Smooth muscle cell (in vitro differentiated cells): ENCODE data around the gene KRTAP4-2. TPM values are rescaled to one million over a fixed set of nuclear protein-coding genes. Genes with fewer than 3 reads are reported as not detected.
"Not testable (repeated sequence)": the region's sequence is repeated elsewhere in the genome, so short reads cannot be mapped to it uniquely, and the experiment has no call there.

Source experiments
- DNase-seq: peaks from one replicate; lab custom pipeline; 2025; ENCODE audit not compliant: unreplicated experiment; lab: John Stamatoyannopoulos, UW
- H2AFZ ChIP-seq: fragments of 200-600 bp; sonication (generic); 2 replicates; pipeline ENCODE4 v1.6.0; 2016; ENCODE audit warnings: antibody characterized with exemption, low read depth, mild to moderate bottlenecking
- H3F3A ChIP-seq: fragments of 200-600 bp; sonication (generic); 2 replicates; pipeline ENCODE4 v1.6.0; 2017; ENCODE audit warnings: antibody characterized with exemption, low read depth
- H3K27ac ChIP-seq: fragments of 200-600 bp; sonication (generic); 2 replicates; pipeline ENCODE4 v1.5.1; 2016; ENCODE audit warnings: low read depth, mild to moderate bottlenecking
- H3K27me3 ChIP-seq: fragments of 200-600 bp; sonication (generic); 2 replicates; pipeline ENCODE4 v1.6.1; 2016; ENCODE audit warnings: low read depth, mild to moderate bottlenecking
- H3K36me3 ChIP-seq: fragments of 200-600 bp; sonication (generic); 2 replicates; pipeline ENCODE4 v1.5.1; 2016; ENCODE audit warnings: low read depth
- H3K4me1 ChIP-seq: fragments of 200-600 bp; sonication (generic); 2 replicates; pipeline ENCODE4 v1.5.1; 2016; ENCODE audit warnings: low read depth
- H3K4me2 ChIP-seq: fragments of 200-600 bp; sonication (generic); 2 replicates; pipeline ENCODE4 v1.6.0; 2016; ENCODE audit warnings: mild to moderate bottlenecking
- H3K4me3 ChIP-seq: fragments of 200-600 bp; sonication (generic); 2 replicates; pipeline ENCODE4 v1.5.1; 2016; ENCODE audit warnings: mild to moderate bottlenecking
- H3K79me2 ChIP-seq: fragments of 200-600 bp; sonication (generic); 2 replicates; pipeline ENCODE4 v1.6.0; 2016; ENCODE audit warnings: low read depth, mild to moderate bottlenecking
- H3K9ac ChIP-seq: fragments of 200-600 bp; sonication (generic); 2 replicates; pipeline ENCODE4 v1.6.0; 2016; ENCODE audit warnings: low read depth
- H3K9me3 ChIP-seq: fragments of 200-600 bp; sonication (generic); replicated peaks from 2 replicates; pipeline ENCODE4 v1.5.1; 2016; ENCODE audit warnings: low read depth
- H4K20me1 ChIP-seq: fragments of 200-600 bp; sonication (generic); 2 replicates; pipeline ENCODE4 v1.6.0; 2016; ENCODE audit warnings: low read depth
- WGBS: methylation state at CpG from one replicate; pipeline ENCODE4 v1.1.7; 2016; ENCODE audit warnings: low lambda C conversion rate; 5-methylcytosine and 5-hydroxymethylcytosine counted together
- polyA plus RNA-seq: library from polyadenylated mRNA; unstranded; fragments of >200 nt; fragmentation: Nextera tagmentation; extraction: Ambion mirVana; gene quantifications from 2 replicates; pipeline ENCODE4 v1.2.1, GENCODE V29; 2016
- total RNA-seq: library from RNA; depleted of rRNA; stranded (reverse); fragments of >200 nt; gene quantifications from 2 replicates; pipeline ENCODE4 v1.2.3, GENCODE V29; 2014
- TF ChIP-seq, protein P1 (sequence below): fragments of 200-600 bp; sonication (generic); IDR thresholded peaks from 2 replicates; pipeline ENCODE4 v1.5.1; 2017; ENCODE audit warnings: borderline replicate concordance, mild to moderate bottlenecking, antibody characterized with exemption; ENCODE audit not compliant: insufficient read depth, poor library complexity, severe bottlenecking

The KRTAP4-2 gene
- total and polyA plus RNA-seq, 2 experiments from 2014 or later: not detected

- no peaks in the 10 kb centered on the region for H3F3A ChIP-seq
These were observed 28.0 kb downstream of the KRTAP4-2 start for GRCh38 chr17:41150026-41150425.

DNA sequence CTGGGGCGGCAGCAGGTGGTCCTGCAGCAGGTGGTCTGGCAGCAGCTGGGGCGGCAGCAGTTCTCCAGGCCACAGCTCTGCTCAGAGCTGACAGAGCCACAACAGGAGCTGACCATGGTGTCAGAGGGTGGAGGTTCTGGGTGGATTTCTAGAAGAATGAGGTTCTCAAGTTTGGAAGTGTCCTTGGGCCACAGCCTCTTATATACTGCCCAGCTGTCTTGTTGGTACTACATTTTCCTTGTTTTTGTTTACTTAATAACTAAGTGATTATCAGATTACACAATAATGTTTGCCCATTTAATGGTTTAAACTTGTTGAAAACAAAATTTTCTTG is 28.4 kb downstream of the KRTAP4-2 start, which contains the start of gene KRTAP4-5:
KRTAP4-5 (minus strand) TSS at position 174 of the 334 bp plus-strand sequence; CDS start at position 116, 58 bp downstream.
- Histone ChIP-seq H3K27me3 (no peaks in the 10 kb centered on the region), H3K36me3 (no peaks in the 10 kb centered on the region), H3K4me1 (no peaks in the 10 kb centered on the region), H3K4me2 (no peak within 1 kb of the TSS), H3K27ac (no peak within 1 kb of the TSS), H4K20me1 (no peaks in the 10 kb centered on the region), H3K9ac (no peak within 1 kb of the TSS), H3K4me3 (no peak within 1 kb of the TSS), H2AFZ (no peak within 1 kb of the TSS), H3K79me2 (no peaks in the 10 kb centered on the region), H3F3A (no peaks in the 10 kb centered on the region), H3K9me3 (no peaks in the 10 kb centered on the region)
- DNase-seq: no peak
- TF ChIP-seq, protein P1, sequence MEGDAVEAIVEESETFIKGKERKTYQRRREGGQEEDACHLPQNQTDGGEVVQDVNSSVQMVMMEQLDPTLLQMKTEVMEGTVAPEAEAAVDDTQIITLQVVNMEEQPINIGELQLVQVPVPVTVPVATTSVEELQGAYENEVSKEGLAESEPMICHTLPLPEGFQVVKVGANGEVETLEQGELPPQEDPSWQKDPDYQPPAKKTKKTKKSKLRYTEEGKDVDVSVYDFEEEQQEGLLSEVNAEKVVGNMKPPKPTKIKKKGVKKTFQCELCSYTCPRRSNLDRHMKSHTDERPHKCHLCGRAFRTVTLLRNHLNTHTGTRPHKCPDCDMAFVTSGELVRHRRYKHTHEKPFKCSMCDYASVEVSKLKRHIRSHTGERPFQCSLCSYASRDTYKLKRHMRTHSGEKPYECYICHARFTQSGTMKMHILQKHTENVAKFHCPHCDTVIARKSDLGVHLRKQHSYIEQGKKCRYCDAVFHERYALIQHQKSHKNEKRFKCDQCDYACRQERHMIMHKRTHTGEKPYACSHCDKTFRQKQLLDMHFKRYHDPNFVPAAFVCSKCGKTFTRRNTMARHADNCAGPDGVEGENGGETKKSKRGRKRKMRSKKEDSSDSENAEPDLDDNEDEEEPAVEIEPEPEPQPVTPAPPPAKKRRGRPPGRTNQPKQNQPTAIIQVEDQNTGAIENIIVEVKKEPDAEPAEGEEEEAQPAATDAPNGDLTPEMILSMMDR: no peak
- WGBS: 84% methylated on average over 2 of the region's 2 CpGs

More at GRCh38 chr17:41150026-41150425, 28.0 kb downstream of the KRTAP4-2 start:
- TF ChIP-seq, protein P1: no peak
- Histone ChIP-seq H3K36me3 (no peaks in the 10 kb centered on the region), H3K27ac (no peak overlapping the region), H3K9ac (no peak overlapping the region), H3K4me3 (no peak overlapping the region), H3K79me2 (no peaks in the 10 kb centered on the region), H3K4me2 (no peak overlapping the region), H3K9me3 (no peaks in the 10 kb centered on the region), H3K4me1 (no peaks in the 10 kb centered on the region), H2AFZ (no peak overlapping the region), H4K20me1 (no peaks in the 10 kb centered on the region), H3K27me3 (no peaks in the 10 kb centered on the region)
- WGBS: 87% methylated on average over 4 of the region's 4 CpGs
- no peak for DNase-seq

DNA sequence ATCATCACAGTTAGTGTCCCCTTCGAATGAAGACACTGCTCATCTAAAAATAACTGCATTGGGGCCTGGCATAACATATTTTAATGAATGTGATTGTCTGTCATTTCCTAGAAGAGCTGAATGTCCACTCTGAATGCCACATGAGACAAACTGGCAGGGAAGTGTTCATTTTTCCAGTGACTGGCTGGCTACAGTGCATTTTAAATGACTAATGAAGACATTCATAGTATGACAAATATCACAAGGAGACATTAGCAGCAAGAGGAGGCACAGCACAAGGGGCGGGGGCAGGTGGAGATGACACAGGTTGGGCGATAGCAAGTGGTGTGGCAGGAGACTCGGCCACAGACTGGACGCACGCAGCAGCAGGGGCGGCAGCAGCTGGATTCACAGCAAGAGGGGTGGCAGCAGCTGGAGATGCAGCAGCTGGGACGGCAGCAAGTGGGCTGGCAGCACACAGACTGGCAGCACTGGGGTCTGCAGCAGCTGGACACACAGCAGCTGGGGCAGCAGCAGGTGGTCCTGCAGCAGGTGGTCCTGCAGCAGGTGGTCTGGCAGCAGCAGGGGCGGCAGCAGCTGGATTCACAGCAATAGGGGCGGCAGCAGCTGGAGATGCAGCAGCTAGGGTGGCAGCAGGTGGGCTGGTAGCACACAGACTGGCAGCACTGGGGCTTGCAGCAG is 28.9 kb downstream of the KRTAP4-2 start:
- not testable (repeated sequence) for H3K36me3 ChIP-seq, H3K4me3 ChIP-seq, DNase-seq, H3K9me3 ChIP-seq, H3F3A ChIP-seq, H3K27me3 ChIP-seq, H3K4me1 ChIP-seq, H3K79me2 ChIP-seq, H4K20me1 ChIP-seq, H3K27ac ChIP-seq, H3K4me2 ChIP-seq, H3K9ac ChIP-seq, H2AFZ ChIP-seq
- WGBS: 89% methylated on average over 10 of the region's 10 CpGs

GRCh38 chr17:41147531-41148204 is 30.4 kb downstream of the KRTAP4-2 start:
- no peaks in the 10 kb centered on the region for H3K9me3 ChIP-seq
- no peaks in the 10 kb centered on the region for H3K79me2 ChIP-seq
- H3K4me3 ChIP-seq: no peak overlapping the region
- no peaks in the 10 kb centered on the region for H3K27me3 ChIP-seq
- H3K9ac ChIP-seq: no peak overlapping the region
- no peak overlapping the region for H2AFZ ChIP-seq
- TF ChIP-seq, protein P1: no peak
- H3F3A ChIP-seq: no peaks in the 10 kb centered on the region
- H3K36me3 ChIP-seq: no peaks in the 10 kb centered on the region
- 88% methylated on average over 2 of the region's 2 CpGs for WGBS
- no peaks in the 10 kb centered on the region for H4K20me1 ChIP-seq
- DNase-seq: no peak
- no peak overlapping the region for H3K27ac ChIP-seq
- H3K4me1 ChIP-seq: no peaks in the 10 kb centered on the region
- H3K4me2 ChIP-seq: no peak overlapping the region
